Endothelial cell of umbilical vein (primary cell): Measurements from ENCODE around the gene CSRP2. TPM values are rescaled to one million over a fixed set of nuclear protein-coding genes. Genes with fewer than 3 reads are reported as not detected.

Experiments used
- BruUV-seq: library from RNA; stranded (reverse); fragments of 400-500 nt; replicated peaks from 2 replicates; lab custom pipeline; 2021; lab: Mats Ljungman, UMichigan
- CTCF ChIA-PET: fragments of 300-600, 350-600 bp; sonication (Branson Sonifier 250); formaldehyde crosslinking; loops from one replicate; lab custom pipeline; 2021; ENCODE audit warnings: antibody characterized with exemption, inconsistent platforms; lab: Charles Lee
- POLR2A ChIA-PET: fragments of 300-600, 350-600 bp; sonication (Branson Sonifier 250); formaldehyde crosslinking; loops from one replicate; lab custom pipeline; 2021; ENCODE audit warnings: antibody characterized with exemption, inconsistent platforms; lab: Charles Lee
- DNase-seq: peaks from one replicate; pipeline ENCODE4 v3.0.0-alpha.2; 2011; ENCODE audit warnings: low read depth, low spot score
- FAIRE-seq: peaks from 2 replicates; lab custom pipeline; 2011; peaks lifted over from hg19 to GRCh38; lab: Jason Lieb, UNC
- H2AFZ ChIP-seq: 2 replicates; pipeline ENCODE4 v1.6.0; 2012; ENCODE audit warnings: low read depth, low read length, control low read depth, inconsistent platforms
- H3K27ac ChIP-seq: 2 replicates; pipeline ENCODE4 v1.5.1; 2011; ENCODE audit warnings: low read depth, mild to moderate bottlenecking, control low read depth, low read length, moderate library complexity; ENCODE audit not compliant: insufficient read depth
- H3K27me3 ChIP-seq, 2 experiments: 2 replicates each; pipeline versions ENCODE4 v1.6.0 to v1.6.1; 2011; ENCODE audit warnings: low read length in 2 of 2, mixed read lengths in 1 of 2; ENCODE audit not compliant: control insufficient read depth in 2 of 2, insufficient read depth in 2 of 2
- H3K36me3 ChIP-seq, 2 experiments: 2 replicates in 1 of 2; 3 replicates in 1 of 2; pipeline ENCODE4 v1.5.1; 2011; ENCODE audit warnings: low read length in 2 of 2, mild to moderate bottlenecking in 1 of 2, moderate library complexity in 1 of 2; ENCODE audit not compliant: control insufficient read depth in 2 of 2, insufficient read depth in 2 of 2; ENCODE audit errors: extremely low read depth in 1 of 2
- H3K4me1 ChIP-seq: 3 replicates; pipeline ENCODE4 v1.5.1; 2011; ENCODE audit warnings: mild to moderate bottlenecking, low read length; ENCODE audit not compliant: control insufficient read depth, insufficient read depth; ENCODE audit errors: extremely low read depth
- H3K4me2 ChIP-seq: 2 replicates; pipeline ENCODE4 v1.6.1; 2011; ENCODE audit warnings: low read length, control low read depth, mixed read lengths; ENCODE audit not compliant: insufficient read depth
- H3K4me3 ChIP-seq, 3 experiments: fragments of 200-600 bp in 1 of 3; sonication (generic), shearing (Covaris generic) in 1 of 3; replicated peaks in 1 of 3; 2 replicates each; pipeline ENCODE4 v1.5.1; 2011 to 2016; ENCODE audit warnings: control low read depth in 3 of 3, low read length in 3 of 3, mild to moderate bottlenecking in 2 of 3, inconsistent platforms in 1 of 3, low read depth in 1 of 3, moderate library complexity in 1 of 3; ENCODE audit not compliant: insufficient read depth in 1 of 3
- H3K79me2 ChIP-seq: 2 replicates; pipeline ENCODE4 v1.6.0; 2012; ENCODE audit warnings: low read length, inconsistent platforms; ENCODE audit not compliant: control insufficient read depth, insufficient read depth
- H3K9ac ChIP-seq: replicated peaks from 2 replicates; pipeline ENCODE3; 2011; ENCODE audit warnings: low read length, control low read depth; ENCODE audit not compliant: insufficient read depth; ENCODE audit errors: extremely low read depth
- H3K9me1 ChIP-seq: replicated peaks from 3 replicates; pipeline ENCODE4 v1.6.0; 2011; ENCODE audit warnings: mild to moderate bottlenecking, low read length; ENCODE audit not compliant: control insufficient read depth, insufficient read depth; ENCODE audit errors: extremely low read depth
- H3K9me3 ChIP-seq: replicated peaks from 2 replicates; pipeline ENCODE4 v1.5.1; 2012; ENCODE audit warnings: low read length, inconsistent platforms; ENCODE audit not compliant: control insufficient read depth, insufficient read depth
- H4K20me1 ChIP-seq: replicated peaks from 2 replicates; pipeline ENCODE3; 2011; ENCODE audit warnings: mild to moderate bottlenecking, low read length; ENCODE audit not compliant: control insufficient read depth, insufficient read depth; ENCODE audit errors: extremely low read depth
- EZH2 ChIP-seq: IDR thresholded peaks from 2 replicates; pipeline ENCODE4 v1.6.1; 2012; ENCODE audit warnings: borderline replicate concordance, low read depth, mild to moderate bottlenecking, moderate library complexity, low read length, inconsistent platforms; ENCODE audit not compliant: severe bottlenecking
- FOS ChIP-seq: IDR thresholded peaks from 2 replicates; pipeline ENCODE4 v1.6.1; 2011; ENCODE audit warnings: mild to moderate bottlenecking, low read length, moderate library complexity, borderline replicate concordance; ENCODE audit not compliant: insufficient read depth
- GATA2 ChIP-seq: IDR thresholded peaks from 2 replicates; pipeline ENCODE4 v1.7.0; 2011; ENCODE audit warnings: low read depth, mild to moderate bottlenecking, moderate library complexity, mixed read lengths, low read length; ENCODE audit not compliant: insufficient read length, insufficient read depth
- JUN ChIP-seq: IDR thresholded peaks from 2 replicates; pipeline ENCODE4 v1.6.1; 2011; ENCODE audit warnings: borderline replicate concordance, low read depth; ENCODE audit not compliant: insufficient read length, insufficient read depth
- MYC ChIP-seq: IDR thresholded peaks from one replicate; pipeline ENCODE4 v1.6.1; 2011; ENCODE audit warnings: mild to moderate bottlenecking, low read depth, low read length
- POLR2A ChIP-seq: IDR thresholded peaks from 2 replicates; pipeline ENCODE4 v1.6.1; 2012; ENCODE audit warnings: low read depth, mild to moderate bottlenecking, control low read depth, low read length
- POLR2AphosphoS5 ChIP-seq: IDR thresholded peaks from 2 replicates; pipeline ENCODE4 v1.6.1; 2012; ENCODE audit warnings: low read depth, mild to moderate bottlenecking, control low read depth, low read length, moderate library complexity; ENCODE audit not compliant: insufficient read depth
- dilution Hi-C: fragments of 300-500 bp; cut with MboI; formaldehyde crosslinking; loops from one replicate; pipeline ENCODE4 v1.15.0; 2019; ENCODE audit warnings: low sequenced_read_pairs; ENCODE audit not compliant: extremely low pct_ligation_motif_present
- intact Hi-C: fragments of 100-400 bp; cut with micrococcal nuclease; formaldehyde crosslinking; loops from one replicate; pipeline ENCODE4 v1.10.0; 2022
- polyA plus RNA-seq, 4 experiments: library from polyadenylated mRNA; depleted of rRNA in 3 of 4; stranded (reverse) in 3 of 4; unstranded in 1 of 4; fragments of >200 nt; gene quantifications; 2 replicates each; pipeline versions ENCODE4 v1.2.1 to v1.2.3, GENCODE V29; 2011 to 2012; ENCODE audit warnings: missing spikeins in 1 of 4
- total RNA-seq: library from RNA; stranded (reverse); gene quantifications from 2 replicates; pipeline ENCODE4 v1.2.3, GENCODE V29; 2021
- TF ChIP-seq, protein P1 (sequence below): IDR thresholded peaks from 2 replicates; pipeline ENCODE4 v1.6.1; 2011; ENCODE audit not compliant: insufficient read depth, insufficient read length
- TF ChIP-seq, protein P2 (sequence below), 2 donors: IDR thresholded peaks; 1 replicate in 1 of 2; 2 replicates in 1 of 2; pipeline ENCODE4 v1.5.1; 2011; ENCODE audit warnings: low read length in 2 of 2, mild to moderate bottlenecking in 2 of 2, moderate library complexity in 2 of 2, control low read depth in 1 of 2, inconsistent platforms in 1 of 2, low read depth in 1 of 2; ENCODE audit not compliant: insufficient read depth in 1 of 2; ENCODE audit errors: extremely low read depth in 1 of 2

The CSRP2 gene
- total and polyA plus RNA-seq, 2 donors (not counting 3 experiments of a cell fraction or from before 2014, with no cell fraction given): 8.8 to 13.4 TPM

DNA sequence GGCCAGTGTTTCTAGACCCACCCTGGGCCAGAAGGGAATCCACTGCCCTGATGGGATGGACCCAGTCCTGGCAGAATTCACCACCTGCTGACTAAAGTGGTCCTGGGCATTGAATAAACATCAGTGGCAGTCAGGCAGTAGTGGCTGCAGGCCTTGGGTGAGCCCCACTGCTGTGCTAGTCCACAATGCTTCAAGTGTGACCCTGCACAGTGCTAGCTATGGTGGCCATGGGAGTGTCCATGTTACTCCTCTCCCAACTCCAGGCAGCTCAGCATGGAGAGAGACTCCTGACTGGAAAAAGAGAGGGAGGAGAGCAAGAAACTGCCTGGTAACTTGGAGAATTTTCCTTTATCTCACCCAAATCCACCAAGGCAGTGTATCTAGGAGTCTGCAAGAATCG is 17.5 kb upstream of the CSRP2 start:
- Histone ChIP-seq H3K9ac (no peak overlapping the region), H3K4me3 (no peak overlapping the region), H3K27me3 (no peaks in the 10 kb centered on the region), H3K36me3 (no peaks in the 10 kb centered on the region), H3K79me2 (no peaks in the 10 kb centered on the region), H3K4me1 (no peaks in the 10 kb centered on the region), H3K9me3 (no peaks in the 10 kb centered on the region), H3K9me1 (no peaks in the 10 kb centered on the region), H4K20me1 (no peaks in the 10 kb centered on the region), H3K27ac (no peak overlapping the region), H3K4me2 (no peak overlapping the region), H2AFZ (no peak overlapping the region)
- intact Hi-C loops: no loop called here
- FAIRE-seq (no peak), DNase-seq (no peak)
- dilution Hi-C loops: no loop called here
- TF ChIP-seq FOS (no peak), JUN (no peak), POLR2A (no peak), POLR2AphosphoS5 (no peak)
- TF ChIP-seq, protein P1, sequence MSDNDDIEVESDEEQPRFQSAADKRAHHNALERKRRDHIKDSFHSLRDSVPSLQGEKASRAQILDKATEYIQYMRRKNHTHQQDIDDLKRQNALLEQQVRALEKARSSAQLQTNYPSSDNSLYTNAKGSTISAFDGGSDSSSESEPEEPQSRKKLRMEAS: no peak
- TF ChIP-seq, protein P2, sequence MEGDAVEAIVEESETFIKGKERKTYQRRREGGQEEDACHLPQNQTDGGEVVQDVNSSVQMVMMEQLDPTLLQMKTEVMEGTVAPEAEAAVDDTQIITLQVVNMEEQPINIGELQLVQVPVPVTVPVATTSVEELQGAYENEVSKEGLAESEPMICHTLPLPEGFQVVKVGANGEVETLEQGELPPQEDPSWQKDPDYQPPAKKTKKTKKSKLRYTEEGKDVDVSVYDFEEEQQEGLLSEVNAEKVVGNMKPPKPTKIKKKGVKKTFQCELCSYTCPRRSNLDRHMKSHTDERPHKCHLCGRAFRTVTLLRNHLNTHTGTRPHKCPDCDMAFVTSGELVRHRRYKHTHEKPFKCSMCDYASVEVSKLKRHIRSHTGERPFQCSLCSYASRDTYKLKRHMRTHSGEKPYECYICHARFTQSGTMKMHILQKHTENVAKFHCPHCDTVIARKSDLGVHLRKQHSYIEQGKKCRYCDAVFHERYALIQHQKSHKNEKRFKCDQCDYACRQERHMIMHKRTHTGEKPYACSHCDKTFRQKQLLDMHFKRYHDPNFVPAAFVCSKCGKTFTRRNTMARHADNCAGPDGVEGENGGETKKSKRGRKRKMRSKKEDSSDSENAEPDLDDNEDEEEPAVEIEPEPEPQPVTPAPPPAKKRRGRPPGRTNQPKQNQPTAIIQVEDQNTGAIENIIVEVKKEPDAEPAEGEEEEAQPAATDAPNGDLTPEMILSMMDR (IDR thresholded peaks at IDR 0.05; ENCODE audit: extremely low read depth in 1 of 2, insufficient read depth in 1 of 2, low read depth in 1 of 2, low read length in 2 of 2): no peak
- ChIA-PET CTCF (no interaction called here), POLR2A (no interaction called here)
- BruUV-seq: no TSS peak

DNA sequence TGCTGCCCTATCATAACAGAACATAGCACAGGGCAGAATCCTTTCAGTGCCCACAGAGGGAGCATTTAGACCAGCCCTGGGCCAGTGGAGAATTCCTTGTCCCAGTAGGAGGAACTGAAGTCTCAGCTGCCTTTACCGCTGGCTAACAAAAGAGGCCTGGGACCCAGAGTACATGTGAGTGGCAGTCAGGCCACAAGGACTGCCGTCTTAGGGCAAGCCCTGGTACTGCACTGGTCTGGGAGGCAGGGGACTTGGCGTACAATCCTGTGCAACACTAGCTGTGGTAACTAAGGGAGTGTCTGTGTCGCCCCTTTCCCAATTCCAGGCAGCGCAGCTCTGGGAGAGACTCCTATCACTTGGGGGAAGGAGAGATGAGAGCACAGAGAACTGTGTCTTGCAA is 17.0 kb upstream of the CSRP2 start:
- no peak for FAIRE-seq
- Histone ChIP-seq H3K9me3 (no peaks in the 10 kb centered on the region), H3K36me3 (no peaks in the 10 kb centered on the region), H3K4me1 (no peaks in the 10 kb centered on the region), H2AFZ (no peak overlapping the region), H3K4me3 (no peak overlapping the region), H3K79me2 (no peaks in the 10 kb centered on the region), H3K4me2 (no peak overlapping the region), H3K27ac (no peak overlapping the region), H4K20me1 (no peaks in the 10 kb centered on the region), H3K9ac (no peak overlapping the region), H3K9me1 (no peaks in the 10 kb centered on the region), H3K27me3 (no peaks in the 10 kb centered on the region)
- dilution Hi-C loops: no loop called here
- TF ChIP-seq MYC: no peak
- TF ChIP-seq, protein P1: no peak
- TF ChIP-seq JUN: no peak
- no peak for TF ChIP-seq EZH2
- no peak for TF ChIP-seq FOS
- no peak for TF ChIP-seq GATA2
- TF ChIP-seq, protein P2 (IDR thresholded peaks at IDR 0.05; ENCODE audit: extremely low read depth in 1 of 2, insufficient read depth in 1 of 2, low read depth in 1 of 2, low read length in 2 of 2): no peak
- TF ChIP-seq POLR2AphosphoS5: no peak
- TF ChIP-seq POLR2A: no peak
- POLR2A ChIA-PET: no interaction called here
- BruUV-seq: no TSS peak
- CTCF ChIA-PET: no interaction called here
- DNase-seq: no peak
- intact Hi-C loops: no loop called here
